Panc1 (cell line): ENCODE measurements around the gene E2F6.

Experiments used
- CTCF ChIP-seq: fragments of 450-650 bp; IDR thresholded peaks from 2 replicates; pipeline ENCODE4 v1.5.1; 2017; ENCODE audit warnings: mild to moderate bottlenecking
- POLR2AphosphoS5 ChIP-seq: IDR thresholded peaks from 2 replicates; pipeline ENCODE4 v1.6.1; 2012; ENCODE audit warnings: mild to moderate bottlenecking, low read depth, low read length, moderate library complexity

GRCh38 chr2:11454824-11455223 is 11.1 kb downstream of the E2F6 start:
- TF ChIP-seq CTCF (no peak), POLR2AphosphoS5 (no peak)
